Tibial artery (tissue), 4 donors: ENCODE measurements around the gene GSG1L.

Source experiments
- DNase-seq, 2 donors: peaks; one replicate each; pipeline ENCODE4 v3.0.0-alpha.2; 2019
- H3K27ac ChIP-seq, 2 donors: fragments of 200-600 bp; sonication (generic) in 1 of 2; 1 replicate in 1 of 2; 2 replicates in 1 of 2; pipeline ENCODE4 v1.5.1; 2018 to 2019; ENCODE audit warnings: mild to moderate bottlenecking in 1 of 2
- H3K27me3 ChIP-seq, 2 donors: fragments of 200-600 bp; sonication (generic) in 1 of 2; one replicate each; pipeline versions ENCODE4 v1.5.1 to v1.6.0; 2016 to 2019
- H3K36me3 ChIP-seq, 3 donors: fragments of 200-600 bp; sonication (generic) in 2 of 3; one replicate each; pipeline ENCODE4 v1.5.1; 2016 to 2019; ENCODE audit warnings: mild to moderate bottlenecking in 2 of 3
- H3K4me1 ChIP-seq, 4 donors: fragments of 200-600 bp; sonication (generic) in 2 of 4; 1 replicate in 3 of 4; 2 replicates in 1 of 4; pipeline ENCODE4 v1.5.1; 2016 to 2019
- H3K4me3 ChIP-seq, 2 donors: fragments of 200-600 bp; sonication (generic) in 1 of 2; 1 replicate in 1 of 2; 2 replicates in 1 of 2; pipeline ENCODE4 v1.5.1; 2018 to 2019; ENCODE audit warnings: mild to moderate bottlenecking in 2 of 2
- H3K9me3 ChIP-seq, 3 donors: fragments of 200-600 bp; sonication (generic) in 1 of 3; one replicate each; pipeline ENCODE4 v1.5.1; 2016 to 2019
- intact Hi-C: fragments of 100-400 bp; cut with DNase I; formaldehyde crosslinking; loops from one replicate; pipeline ENCODE4 v1.15.0; 2023; ENCODE audit warnings: low total_unique reads
- TF ChIP-seq, protein P1 (sequence below), 2 experiments: fragments of 200-600 bp in 1 of 2; fragments of 450-650 bp in 1 of 2; IDR thresholded peaks; one replicate each; pipeline ENCODE4 v1.5.1; 2017 to 2019; ENCODE audit warnings: antibody characterized with exemption in 2 of 2, mild to moderate bottlenecking in 1 of 2, moderate library complexity in 1 of 2

The GSG1L gene

DNA sequence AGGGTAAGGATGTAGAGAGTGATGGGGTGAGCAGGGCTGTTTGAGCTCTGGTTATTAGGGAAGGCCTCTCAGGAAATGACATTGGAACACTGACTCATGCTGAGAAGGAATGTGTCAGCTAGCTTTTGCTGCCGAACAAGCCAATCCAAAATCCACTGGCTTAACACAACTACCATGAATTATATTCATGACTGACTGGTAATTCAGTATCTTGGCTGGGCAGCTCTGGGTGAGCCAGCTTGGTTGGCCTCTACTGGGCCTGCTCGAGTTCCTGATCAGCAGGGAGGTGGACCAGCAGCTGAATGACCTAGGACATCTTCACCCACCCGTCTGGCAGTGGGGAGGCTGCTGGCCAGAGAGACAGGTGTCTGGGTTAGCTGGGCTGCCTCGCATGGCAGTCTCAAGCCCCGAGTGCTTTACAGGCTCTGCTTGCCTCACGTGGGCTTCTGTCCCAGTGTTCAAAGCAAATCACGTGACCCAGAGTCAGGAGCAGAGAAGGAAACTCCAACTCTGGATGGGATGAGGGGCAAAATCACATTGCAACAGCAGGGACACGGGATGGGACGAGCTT lies 304.1 kb downstream of the GSG1L start:
- no peak overlapping the region for H3K4me3 ChIP-seq
- no peaks in the 10 kb centered on the region for H3K9me3 ChIP-seq
- no peak for DNase-seq
- H3K27ac ChIP-seq: no peak overlapping the region
- intact Hi-C loops: no loop called here
- H3K4me1 ChIP-seq: peaks cover 0 to 19% (median 10%) of the 10 kb centered on the region in 4 donors
- TF ChIP-seq, protein P1, sequence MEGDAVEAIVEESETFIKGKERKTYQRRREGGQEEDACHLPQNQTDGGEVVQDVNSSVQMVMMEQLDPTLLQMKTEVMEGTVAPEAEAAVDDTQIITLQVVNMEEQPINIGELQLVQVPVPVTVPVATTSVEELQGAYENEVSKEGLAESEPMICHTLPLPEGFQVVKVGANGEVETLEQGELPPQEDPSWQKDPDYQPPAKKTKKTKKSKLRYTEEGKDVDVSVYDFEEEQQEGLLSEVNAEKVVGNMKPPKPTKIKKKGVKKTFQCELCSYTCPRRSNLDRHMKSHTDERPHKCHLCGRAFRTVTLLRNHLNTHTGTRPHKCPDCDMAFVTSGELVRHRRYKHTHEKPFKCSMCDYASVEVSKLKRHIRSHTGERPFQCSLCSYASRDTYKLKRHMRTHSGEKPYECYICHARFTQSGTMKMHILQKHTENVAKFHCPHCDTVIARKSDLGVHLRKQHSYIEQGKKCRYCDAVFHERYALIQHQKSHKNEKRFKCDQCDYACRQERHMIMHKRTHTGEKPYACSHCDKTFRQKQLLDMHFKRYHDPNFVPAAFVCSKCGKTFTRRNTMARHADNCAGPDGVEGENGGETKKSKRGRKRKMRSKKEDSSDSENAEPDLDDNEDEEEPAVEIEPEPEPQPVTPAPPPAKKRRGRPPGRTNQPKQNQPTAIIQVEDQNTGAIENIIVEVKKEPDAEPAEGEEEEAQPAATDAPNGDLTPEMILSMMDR (IDR thresholded peaks at IDR 0.05): no peak
- no peaks in the 10 kb centered on the region for H3K27me3 ChIP-seq
- peaks cover 17 to 47% (median 42%) of the 10 kb centered on the region in 3 donors for H3K36me3 ChIP-seq

DNA sequence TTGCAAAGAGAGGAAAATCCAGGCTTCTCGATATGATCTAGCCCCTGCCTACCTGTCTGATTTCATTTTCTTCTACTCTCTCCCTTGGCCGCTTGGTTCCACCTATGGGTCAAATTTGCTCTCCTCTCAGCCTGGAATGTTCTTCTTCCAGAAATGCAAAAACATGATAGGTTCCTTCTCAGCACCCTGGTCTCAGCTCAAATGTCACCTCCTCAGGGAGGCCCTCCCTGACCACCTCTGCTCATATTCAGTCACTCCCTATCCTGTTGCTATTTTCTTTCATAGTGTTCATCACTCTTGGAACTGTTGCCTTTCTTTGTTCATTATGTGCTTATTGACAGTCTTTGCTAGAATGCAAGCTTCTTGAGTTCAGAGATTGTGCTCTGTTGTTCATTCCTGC lies 305.0 kb downstream of the GSG1L start:
- TF ChIP-seq, protein P1 (IDR thresholded peaks at IDR 0.05): no peak
- Histone ChIP-seq H3K9me3 (no peaks in the 10 kb centered on the region), H3K36me3 (peaks cover 16 to 45% (median 34%) of the 10 kb centered on the region in 3 donors), H3K4me3 (no peak overlapping the region), H3K4me1 (peaks cover 0 to 27% (median 17%) of the 10 kb centered on the region in 4 donors), H3K27me3 (no peaks in the 10 kb centered on the region), H3K27ac (no peak overlapping the region)
- DNase-seq: no peak
- intact Hi-C loops: no loop called here

DNA sequence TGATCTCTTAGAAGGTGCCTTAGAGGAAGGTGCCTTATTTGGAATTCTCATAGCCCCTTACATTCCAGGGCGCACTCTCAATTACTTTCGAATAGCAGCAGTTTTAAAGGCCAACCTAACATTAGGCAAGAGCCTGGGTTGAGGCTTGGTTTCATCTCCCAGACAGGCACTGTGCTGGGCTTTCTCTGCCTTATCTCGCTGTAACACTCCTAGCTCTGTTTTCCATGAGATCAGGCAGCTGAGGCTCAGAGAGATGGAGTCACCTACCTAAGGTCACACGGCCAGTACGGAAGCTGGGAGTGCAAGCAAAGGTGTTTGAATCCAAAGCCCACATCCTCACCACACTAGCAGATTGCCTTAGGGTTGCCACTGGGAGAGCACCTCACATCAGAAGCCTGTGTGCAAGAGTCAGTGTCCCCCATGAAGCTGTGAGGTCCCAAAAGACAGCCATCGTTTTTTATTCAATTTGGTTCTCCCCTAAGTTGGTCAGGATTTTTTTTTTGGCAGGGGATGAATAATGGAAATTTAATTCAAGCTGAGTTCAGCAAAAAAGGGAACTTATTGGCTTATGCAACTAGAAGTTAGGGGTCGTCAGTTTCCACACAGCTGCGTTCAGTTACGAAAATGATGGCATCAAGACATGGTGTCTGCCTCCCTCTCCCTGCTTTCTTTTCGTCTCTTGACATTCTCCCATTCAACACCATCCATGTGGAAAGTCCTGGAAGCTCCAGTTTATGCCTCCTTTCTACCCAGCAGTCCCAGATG lies 307.1 kb downstream of the GSG1L start:
- no peak for DNase-seq
- TF ChIP-seq, protein P1 (IDR thresholded peaks at IDR 0.05): no peak
- intact Hi-C loops: no loop called here
- Histone ChIP-seq H3K9me3 (no peaks in the 10 kb centered on the region), H3K4me1 (peaks cover 0 to 30% (median 17%) of the 10 kb centered on the region in 4 donors), H3K27me3 (no peaks in the 10 kb centered on the region), H3K27ac (no peak overlapping the region), H3K36me3 (peaks cover under 1 to 29% (median 25%) of the 10 kb centered on the region in 3 donors), H3K4me3 (no peak overlapping the region)

DNA sequence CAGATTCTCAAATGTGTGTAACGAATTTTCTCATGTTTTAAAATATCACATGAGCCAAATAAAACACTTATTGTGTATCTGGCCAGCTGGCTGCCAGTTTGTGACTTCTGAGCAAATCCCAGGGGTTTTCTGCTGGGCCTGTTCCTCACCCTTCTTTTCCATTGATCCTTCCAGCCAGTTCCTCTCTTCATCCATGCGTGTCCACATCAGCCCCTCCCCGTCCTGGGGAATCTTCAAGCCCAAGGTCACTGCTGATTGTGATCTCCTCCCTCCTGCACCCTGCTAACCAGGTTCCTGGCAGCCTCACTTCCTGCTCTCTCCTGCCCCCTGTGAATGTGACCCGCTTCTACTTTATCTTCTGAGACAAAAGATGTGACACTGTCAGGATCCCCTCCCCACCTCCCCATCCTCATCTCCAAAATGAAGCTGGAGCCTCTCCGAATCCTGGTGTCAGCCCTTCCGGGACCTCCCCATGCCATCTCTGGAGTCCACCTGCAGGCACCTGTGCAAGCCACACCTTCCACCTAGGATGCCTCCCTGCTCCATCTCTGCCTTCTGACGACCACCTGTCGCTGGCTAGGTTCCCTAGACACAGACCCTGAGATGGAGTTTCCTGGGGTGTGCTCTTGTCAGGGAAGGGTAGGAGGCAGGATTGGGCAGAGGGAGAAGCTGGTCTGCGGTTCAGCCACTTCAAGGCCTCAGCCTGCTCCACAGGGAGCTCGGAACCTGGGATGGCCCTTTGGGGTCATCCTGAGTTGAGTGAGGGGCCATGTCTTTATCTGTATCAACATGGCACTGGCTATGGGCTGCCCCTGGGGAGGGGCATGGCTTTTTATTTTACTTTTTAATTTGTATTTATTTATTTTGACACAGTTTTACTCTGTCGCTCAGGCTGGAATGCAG lies 308.5 kb downstream of the GSG1L start:
- intact Hi-C loops: no loop called here
- peaks cover 0 to 33% (median 24%) of the 10 kb centered on the region in 3 donors for H3K36me3 ChIP-seq
- H3K9me3 ChIP-seq: no peaks in the 10 kb centered on the region
- no peak overlapping the region for H3K4me3 ChIP-seq
- H3K27me3 ChIP-seq: no peaks in the 10 kb centered on the region
- TF ChIP-seq, protein P1 (IDR thresholded peaks at IDR 0.05): no peak
- DNase-seq: no peak
- H3K4me1 ChIP-seq: peaks cover 0 to 28% (median 17%) of the 10 kb centered on the region in 4 donors
- peak overlapping the region in 1 of 2 donors; percentile 9 for H3K27ac ChIP-seq

DNA sequence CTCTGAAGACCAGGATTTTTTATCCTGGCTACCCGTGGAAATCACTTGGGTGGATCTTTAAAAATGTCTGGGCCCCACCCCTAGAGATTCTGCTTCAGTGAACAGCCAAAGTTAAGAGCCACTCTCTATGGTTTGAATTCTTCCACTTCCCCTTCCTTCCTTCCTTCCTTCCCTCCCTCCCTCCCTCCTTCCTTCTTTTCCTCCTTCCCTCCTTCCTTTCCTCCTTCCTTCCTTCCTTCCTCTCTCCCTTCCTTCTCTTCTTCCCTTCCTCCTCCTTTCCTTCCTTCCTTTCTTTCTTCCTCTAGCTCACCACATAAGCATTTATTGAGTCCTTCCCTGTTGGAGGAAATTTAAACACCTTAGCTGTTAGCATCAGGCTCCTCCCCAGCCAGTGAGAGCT lies 310.0 kb downstream of the GSG1L start:
- H3K27me3 ChIP-seq: no peaks in the 10 kb centered on the region
- TF ChIP-seq, protein P1 (IDR thresholded peaks at IDR 0.05): no peak
- H3K4me1 ChIP-seq: peaks cover 0 to 21% (median 14%) of the 10 kb centered on the region in 4 donors
- intact Hi-C loops: no loop called here
- no peak overlapping the region for H3K27ac ChIP-seq
- DNase-seq: no peak
- no peak overlapping the region for H3K4me3 ChIP-seq
- H3K36me3 ChIP-seq: peaks cover 0 to 36% (median 31%) of the 10 kb centered on the region in 3 donors
- H3K9me3 ChIP-seq: no peaks in the 10 kb centered on the region
